Activated B cell treated with CpG ODN at 0.5 μM for 24 hours (primary cell): ENCODE measurements around the gene CDX1. TPM values are rescaled to one million over a fixed set of nuclear protein-coding genes. Genes with fewer than 3 reads are reported as not detected.

ENCODE experiments used
- ATAC-seq: fragments of 200-7000 bp; cut with Tn5 transposase; one replicate; pipeline ENCODE4 v1.10.0; 2021; ENCODE audit warnings: low read depth, mild to moderate bottlenecking, moderate library complexity
- CTCF ChIA-PET: fragments of 350-600 bp; sonication (Branson Sonifier 250); formaldehyde crosslinking; loops from one replicate; lab custom pipeline; 2021; ENCODE audit warnings: antibody characterized with exemption; lab: Charles Lee
- POLR2A ChIA-PET: fragments of 350-600 bp; sonication (Branson Sonifier 250); formaldehyde crosslinking; loops from one replicate; lab custom pipeline; 2021; ENCODE audit warnings: antibody characterized with exemption; lab: Charles Lee
- DNase-seq: peaks from one replicate; pipeline ENCODE4 v3.0.0; 2022
- H3K27ac Mint-ChIP-seq: one replicate; pipeline ENCODE4 v1.8.0; 2020; ENCODE audit warnings: mixed read lengths
- H3K27me3 Mint-ChIP-seq: one replicate; pipeline ENCODE4 v1.8.0; 2021; ENCODE audit warnings: mixed read lengths
- H3K36me3 Mint-ChIP-seq: one replicate; pipeline ENCODE4 v1.8.0; 2021; ENCODE audit warnings: low read depth, mixed read lengths
- H3K4me1 Mint-ChIP-seq: one replicate; pipeline ENCODE4 v1.8.0; 2021; ENCODE audit warnings: mixed read lengths
- H3K4me3 Mint-ChIP-seq: one replicate; pipeline ENCODE4 v1.8.0; 2020; ENCODE audit warnings: mild to moderate bottlenecking, mixed read lengths
- H3K9me3 Mint-ChIP-seq: one replicate; pipeline ENCODE4 v1.8.0; 2020; ENCODE audit warnings: mixed read lengths
- CTCF ChIP-seq: fragments of 200-600 bp; IDR thresholded peaks from one replicate; pipeline ENCODE4 v1.8.0; 2022; ENCODE audit warnings: antibody characterized with exemption, mild to moderate bottlenecking
- intact Hi-C: fragments of 100-400 bp; cut with micrococcal nuclease; formaldehyde crosslinking; loops from one replicate; pipeline ENCODE4 v1.15.1; 2024
- total RNA-seq: library from RNA; stranded (reverse); gene quantifications from 2 replicates; pipeline ENCODE4 v1.2.3, GENCODE V29; 2022

CDX1 gene
- total RNA-seq, 1 donor from 2014 or later, result not detected

GRCh38 chr5:150190987-150191386, 24.4 kb downstream of the CDX1 start:
- DNase-seq, result no peak
- Mint-ChIP-seq H3K4me3 (no peak overlapping the region), H3K36me3 (no peaks in the 10 kb centered on the region), H3K4me1 (no peaks in the 10 kb centered on the region), H3K27me3 (peaks cover 29% of the 10 kb centered on the region), H3K27ac (no peak overlapping the region), H3K9me3 (no peaks in the 10 kb centered on the region)
- CTCF ChIA-PET, result no interaction called here
- intact Hi-C loops, result no loop called here
- POLR2A ChIA-PET, result no interaction called here
- ATAC-seq, result no peak
- no peak for TF ChIP-seq CTCF

GRCh38 chr5:150192462-150192861, 25.9 kb downstream of the CDX1 start:
- ChIA-PET POLR2A (no interaction called here), CTCF (no interaction called here)
- Mint-ChIP-seq H3K27me3 (peaks cover 34% of the 10 kb centered on the region), H3K4me3 (no peak overlapping the region), H3K9me3 (no peaks in the 10 kb centered on the region), H3K36me3 (no peaks in the 10 kb centered on the region), H3K27ac (no peak overlapping the region), H3K4me1 (no peaks in the 10 kb centered on the region)
- no peak for TF ChIP-seq CTCF
- DNase-seq, result no peak
- intact Hi-C loops, result no loop called here
- no peak for ATAC-seq

GRCh38 chr5:150195736-150196485, 29.3 kb downstream of the CDX1 start:
- no peak for ATAC-seq
- H3K4me1 Mint-ChIP-seq, result no peaks in the 10 kb centered on the region
- intact Hi-C loops, result no loop called here
- TF ChIP-seq CTCF, result no peak
- CTCF ChIA-PET, result no interaction called here
- H3K27me3 Mint-ChIP-seq, result peaks cover 18% of the 10 kb centered on the region
- DNase-seq, result no peak
- POLR2A ChIA-PET, result no interaction called here
- H3K27ac Mint-ChIP-seq, result no peak overlapping the region
- no peaks in the 10 kb centered on the region for H3K9me3 Mint-ChIP-seq
- H3K36me3 Mint-ChIP-seq, result no peaks in the 10 kb centered on the region
- no peak overlapping the region for H3K4me3 Mint-ChIP-seq

- ChIA-PET CTCF (no interaction called here), POLR2A (no interaction called here)
- Mint-ChIP-seq H3K27me3 (peaks cover 15% of the 10 kb centered on the region), H3K4me3 (no peak overlapping the region), H3K4me1 (no peaks in the 10 kb centered on the region), H3K36me3 (no peaks in the 10 kb centered on the region), H3K9me3 (no peaks in the 10 kb centered on the region), H3K27ac (no peak overlapping the region)
- TF ChIP-seq CTCF, result no peak
- ATAC-seq, result no peak
- intact Hi-C loops, result no loop called here
- DNase-seq, result no peak
Measured at GRCh38 chr5:150196514-150196913, 29.9 kb downstream of the CDX1 start.

- TF ChIP-seq CTCF, result no peak
- intact Hi-C loops, result no loop called here
- DNase-seq (no peak), ATAC-seq (no peak)
- no peaks in the 10 kb centered on the region for H3K9me3 Mint-ChIP-seq
- POLR2A ChIA-PET, result no interaction called here
- no peak overlapping the region for H3K4me3 Mint-ChIP-seq
- peaks cover 13% of the 10 kb centered on the region for H3K27me3 Mint-ChIP-seq
- H3K36me3 Mint-ChIP-seq, result no peaks in the 10 kb centered on the region
- no peaks in the 10 kb centered on the region for H3K4me1 Mint-ChIP-seq
- CTCF ChIA-PET, result no interaction called here
- H3K27ac Mint-ChIP-seq, result no peak overlapping the region
Measured at GRCh38 chr5:150196986-150197385, 30.4 kb downstream of the CDX1 start.
